WTC11 (cell line): ENCODE results near the gene ZFP3.

Experiments
- ATF2 ChIP-seq: sonication (generic); formaldehyde crosslinking; IDR thresholded peaks from 2 replicates; pipeline ENCODE4 v1.8.1; 2022; ENCODE audit warnings: low read depth, missing genetic modification reagents, borderline replicate concordance
- CREM ChIP-seq: sonication (generic); formaldehyde crosslinking; IDR thresholded peaks from 2 replicates; pipeline ENCODE4 v1.8.1; 2022; ENCODE audit warnings: mild to moderate bottlenecking, missing genetic modification reagents, moderate library complexity
- CTCF ChIP-seq: fragments of 200-600 bp; IDR thresholded peaks from 2 replicates; pipeline ENCODE4 v1.8.0; 2022; ENCODE audit warnings: antibody characterized with exemption
- JAZF1 ChIP-seq: fragments of 250-450 bp; sonication (Bioruptor Pico); IDR thresholded peaks from 2 replicates; pipeline ENCODE4 v1.9.0; 2021; ENCODE audit warnings: moderate library complexity, mild to moderate bottlenecking, inconsistent platforms
- JUN ChIP-seq: sonication (generic); formaldehyde crosslinking; IDR thresholded peaks from 2 replicates; pipeline ENCODE4 v1.8.0; 2023; ENCODE audit warnings: mild to moderate bottlenecking, missing genetic modification reagents
- MAX ChIP-seq: sonication (generic); formaldehyde crosslinking; IDR thresholded peaks from 2 replicates; pipeline ENCODE4 v1.8.0; 2022; ENCODE audit warnings: mild to moderate bottlenecking, missing genetic modification reagents
- NR2C2 ChIP-seq: sonication (generic); formaldehyde crosslinking; IDR thresholded peaks from 2 replicates; pipeline ENCODE4 v1.8.0; 2022; ENCODE audit warnings: mild to moderate bottlenecking, missing genetic modification reagents
- SP1 ChIP-seq: sonication (generic); formaldehyde crosslinking; conservative IDR thresholded peaks from 2 replicates; pipeline ENCODE4 v1.8.1; 2022; ENCODE audit warnings: missing genetic modification reagents
- TEAD4 ChIP-seq: sonication (generic); formaldehyde crosslinking; IDR thresholded peaks from 2 replicates; pipeline ENCODE4 v1.8.0; 2022; ENCODE audit warnings: mild to moderate bottlenecking, missing genetic modification reagents
- TP53 ChIP-seq: sonication (generic); formaldehyde crosslinking; IDR thresholded peaks from 2 replicates; pipeline ENCODE4 v1.8.1; 2023; ENCODE audit warnings: mild to moderate bottlenecking, missing genetic modification reagents
- ZBTB21 ChIP-seq: sonication (generic); formaldehyde crosslinking; IDR thresholded peaks from 2 replicates; pipeline ENCODE4 v1.8.1; 2023; ENCODE audit warnings: mild to moderate bottlenecking, missing genetic modification reagents, borderline replicate concordance
- ZNF281 ChIP-seq: sonication (generic); formaldehyde crosslinking; IDR thresholded peaks from 2 replicates; pipeline ENCODE4 v1.8.0; 2023; ENCODE audit warnings: mild to moderate bottlenecking, missing genetic modification reagents

GRCh38 chr17:5080591-5080990 lies 2.3 kb downstream of the ZFP3 start:
- TF ChIP-seq CTCF, result no peak
- no peak for TF ChIP-seq TEAD4
- no peak for TF ChIP-seq ATF2 (CRISPR knock-in tag)
- TF ChIP-seq JUN (CRISPR knock-in tag), result no peak
- no peak for TF ChIP-seq CREM (CRISPR knock-in tag)
- no peak for TF ChIP-seq SP1 (CRISPR knock-in tag)
- no peak for TF ChIP-seq ZBTB21 (CRISPR knock-in tag)
- no peak for TF ChIP-seq NR2C2 (CRISPR knock-in tag)
- no peak for TF ChIP-seq TP53 (CRISPR knock-in tag)
- no peak for TF ChIP-seq ZNF281 (CRISPR knock-in tag)
- no peak for TF ChIP-seq MAX
- TF ChIP-seq JAZF1 (CRISPR knock-in tag), result no peak
